ENCODE results near the gene ZNF581. TPM values are rescaled to one million over a fixed set of nuclear protein-coding genes. Genes with fewer than 3 reads are reported as not detected.

The ZNF581 gene
- total RNA-seq, 1 donor from 2014 or later, result 30.0 TPM

DNA sequence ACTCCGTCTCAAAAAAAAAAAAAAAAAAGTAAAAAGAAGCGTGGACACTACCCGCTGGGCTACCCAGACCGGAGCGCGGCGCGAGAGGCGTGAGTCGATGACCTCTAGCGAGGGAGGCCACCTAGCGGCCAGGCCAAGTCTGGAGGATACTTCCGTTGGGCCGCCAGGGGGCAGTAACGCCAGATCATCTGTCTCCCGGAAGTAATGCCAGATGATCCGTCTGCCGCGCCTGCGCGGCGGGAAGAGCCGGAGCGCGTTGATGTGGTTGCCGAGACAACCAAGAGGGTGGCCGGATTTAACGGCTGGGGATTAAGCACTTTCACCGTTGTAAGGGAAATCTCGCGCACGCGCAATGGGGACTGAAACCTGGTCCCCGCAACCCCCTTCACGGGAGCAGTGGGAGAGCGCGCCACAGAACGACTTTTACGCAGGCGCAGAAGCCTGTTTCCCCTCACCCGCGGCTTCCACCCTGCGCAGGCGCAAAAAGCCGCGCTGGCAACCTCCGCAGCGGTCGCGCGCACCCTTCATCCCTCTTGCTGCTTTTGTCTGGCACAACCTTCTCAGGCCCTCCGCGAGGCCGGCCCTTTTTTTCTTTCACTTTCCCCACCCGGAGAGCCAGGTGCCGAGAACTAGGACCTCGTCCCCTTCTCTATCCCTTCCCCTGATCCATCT lies 10.3 kb downstream of the ZNF581 start:
- Histone ChIP-seq H3K79me2 (ENCODE audit: insufficient read depth, low read length) (peaks cover 42% of the 10 kb centered on the region), H3K27ac (ENCODE audit: low read depth, low read length) (peak overlapping the region; percentile 99), H3K4me3 (ENCODE audit: insufficient read depth, low read depth, low read length) (peak overlapping the region; percentile 95), H3K4me2 (ENCODE audit: low read length) (peak overlapping the region; percentile 97), H4K20me1 (ENCODE audit: insufficient read depth, low read length) (peaks cover 34% of the 10 kb centered on the region), H3K4me1 (ENCODE audit: insufficient read depth, low read length) (peaks cover 29% of the 10 kb centered on the region), H3K36me3 (ENCODE audit: insufficient read depth, low read length) (no peaks in the 10 kb centered on the region), H2AFZ (ENCODE audit: low read depth, low read length) (peak overlapping the region; percentile 78), H3K9me3 (ENCODE audit: insufficient read depth, low read depth, low read length) (no peaks in the 10 kb centered on the region), H3K9ac (ENCODE audit: low read length) (peak overlapping the region; percentile 99), H3K27me3 (ENCODE audit: insufficient read depth, low read length) (no peaks in the 10 kb centered on the region)
- Mint-ChIP-seq H3K4me1 (ENCODE audit: low read depth, unreplicated experiment) (peaks cover 18% of the 10 kb centered on the region), H3K27ac (ENCODE audit: unreplicated experiment) (peak overlapping the region; percentile 100), H3K4me3 (ENCODE audit: unreplicated experiment) (peak overlapping the region; percentile 96), H3K27me3 (ENCODE audit: low read depth, unreplicated experiment) (no peaks in the 10 kb centered on the region), H3K36me3 (ENCODE audit: low read depth, unreplicated experiment) (peaks cover 16% of the 10 kb centered on the region), H3K9me3 (ENCODE audit: unreplicated experiment) (no peaks in the 10 kb centered on the region)
- TF ChIP-seq CTCF (IDR thresholded peaks at IDR 0.05; ENCODE audit: insufficient read depth, low read depth, low read length) (peak; percentile 99), EZH2 (IDR thresholded peaks at IDR 0.05; ENCODE audit: insufficient read depth, low read length) (no peak)
- peak; percentile 92 for DNase-seq (ENCODE audit: low read depth)
- peak; percentile 66 for FAIRE-seq

GRCh38 chr19:55654323-55654867 lies 10.9 kb downstream of the ZNF581 start:
- no peaks in the 10 kb centered on the region for H3K27me3 Mint-ChIP-seq (ENCODE audit: low read depth, unreplicated experiment)
- H3K27ac Mint-ChIP-seq (ENCODE audit: unreplicated experiment), result peak overlapping the region; percentile 100
- H3K4me1 Mint-ChIP-seq (ENCODE audit: low read depth, unreplicated experiment), result peaks cover 20% of the 10 kb centered on the region
- Histone ChIP-seq H3K4me2 (ENCODE audit: low read length) (peak overlapping the region; percentile 97), H4K20me1 (ENCODE audit: insufficient read depth, low read length) (peaks cover 40% of the 10 kb centered on the region), H3K9me3 (ENCODE audit: insufficient read depth, low read depth, low read length) (no peaks in the 10 kb centered on the region), H3K27ac (ENCODE audit: low read depth, low read length) (peak overlapping the region; percentile 99), H3K4me1 (ENCODE audit: insufficient read depth, low read length) (peaks cover 26% of the 10 kb centered on the region), H3K36me3 (ENCODE audit: insufficient read depth, low read length) (no peaks in the 10 kb centered on the region), H2AFZ (ENCODE audit: low read depth, low read length) (peak overlapping the region; percentile 96), H3K79me2 (ENCODE audit: insufficient read depth, low read length) (peaks cover 46% of the 10 kb centered on the region), H3K9ac (ENCODE audit: low read length) (peak overlapping the region; percentile 99), H3K4me3 (ENCODE audit: insufficient read depth, low read depth, low read length) (peak overlapping the region; percentile 95), H3K27me3 (ENCODE audit: insufficient read depth, low read length) (no peaks in the 10 kb centered on the region)
- H3K36me3 Mint-ChIP-seq (ENCODE audit: low read depth, unreplicated experiment), result peaks cover 16% of the 10 kb centered on the region
- H3K4me3 Mint-ChIP-seq (ENCODE audit: unreplicated experiment), result peak overlapping the region; percentile 96
- peak; percentile 94 for DNase-seq (ENCODE audit: low read depth)
- H3K9me3 Mint-ChIP-seq (ENCODE audit: unreplicated experiment), result no peaks in the 10 kb centered on the region
- TF ChIP-seq CTCF (IDR thresholded peaks at IDR 0.05; ENCODE audit: insufficient read depth, low read depth, low read length), result no peak
- no peak for TF ChIP-seq EZH2 (IDR thresholded peaks at IDR 0.05; ENCODE audit: insufficient read depth, low read length)
- FAIRE-seq, result peak; percentile 94
